GM19372 (cell line): Measurements from ENCODE around the gene USE1.
"Not testable (repeated sequence)": the region's sequence is repeated elsewhere in the genome, so short reads cannot be mapped to it uniquely, and the experiment has no call there.

Experiments
- ATAC-seq: cut with Tn5 transposase; IDR thresholded peaks from one replicate; pipeline ENCODE4 v1.9.1; 2021; ENCODE audit warnings: mild to moderate bottlenecking, low read depth, moderate library complexity; ENCODE audit not compliant: unreplicated experiment

USE1 gene, protein sequence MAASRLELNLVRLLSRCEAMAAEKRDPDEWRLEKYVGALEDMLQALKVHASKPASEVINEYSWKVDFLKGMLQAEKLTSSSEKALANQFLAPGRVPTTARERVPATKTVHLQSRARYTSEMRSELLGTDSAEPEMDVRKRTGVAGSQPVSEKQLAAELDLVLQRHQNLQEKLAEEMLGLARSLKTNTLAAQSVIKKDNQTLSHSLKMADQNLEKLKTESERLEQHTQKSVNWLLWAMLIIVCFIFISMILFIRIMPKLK

DNA sequence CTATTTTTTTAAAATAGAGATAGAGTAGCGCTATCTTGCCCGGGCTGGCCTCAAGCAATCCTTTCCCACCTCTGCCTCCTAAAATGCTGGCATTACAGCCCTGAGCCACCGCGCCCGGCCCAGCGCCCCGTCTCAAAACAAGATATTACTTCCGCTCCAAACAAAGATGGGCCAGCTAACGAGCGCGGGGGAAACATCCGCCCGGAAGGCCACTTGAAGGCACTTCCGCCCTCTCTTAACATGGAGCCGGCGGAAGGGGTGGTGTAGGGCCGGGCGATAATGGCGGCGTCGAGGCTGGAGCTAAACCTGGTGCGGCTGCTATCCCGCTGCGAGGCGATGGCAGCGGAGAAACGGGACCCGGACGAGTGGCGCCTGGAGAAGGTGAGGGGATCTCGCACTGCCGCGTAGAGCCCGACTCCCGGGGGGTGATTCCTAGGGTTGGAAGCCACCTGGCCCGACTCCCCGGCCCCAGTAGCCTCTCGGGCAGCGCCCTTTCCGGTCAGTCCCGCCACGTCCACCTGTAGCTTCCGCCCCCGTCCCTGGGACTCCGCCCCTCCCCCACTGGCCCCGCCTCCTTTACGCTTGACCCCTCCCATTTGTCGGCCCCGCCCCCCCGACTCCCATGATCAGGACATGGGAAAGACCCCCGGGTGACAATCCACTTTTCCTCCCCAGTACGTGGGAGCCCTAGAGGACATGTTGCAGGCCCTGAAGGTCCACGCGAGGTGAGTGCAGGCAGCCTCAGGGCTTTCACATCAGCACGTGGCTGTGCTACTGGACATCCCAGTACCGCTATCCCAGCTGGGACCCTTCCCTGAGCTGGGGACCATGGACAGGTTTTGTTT is at the start of gene USE1:
Gene USE1, plus strand, starts transcription at position 231 of the 845 bp plus-strand sequence. Its CDS starts 49 bp downstream, at position 280.
- ATAC-seq = peak; percentile 94

DNA sequence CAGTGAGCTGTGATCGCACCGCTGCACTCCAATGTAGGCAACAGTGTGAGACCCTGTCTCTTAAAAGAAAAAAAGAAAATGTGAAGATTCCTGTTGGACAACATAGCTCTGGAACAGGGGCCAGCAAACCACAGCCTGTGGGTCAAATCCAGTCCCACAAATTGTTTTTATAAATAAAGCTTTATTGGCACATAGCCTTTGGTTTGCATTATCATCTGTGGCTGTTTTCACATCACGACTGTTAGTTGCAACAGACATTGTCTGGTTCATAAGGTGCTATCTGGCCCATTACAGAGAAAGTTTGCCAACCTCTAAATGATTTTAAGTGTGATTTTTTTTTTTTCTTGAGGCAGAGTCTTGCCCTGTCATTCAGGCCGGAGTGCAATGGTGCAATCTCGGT is 49.4 kb upstream of the USE1 start:
- ATAC-seq = no peak

DNA sequence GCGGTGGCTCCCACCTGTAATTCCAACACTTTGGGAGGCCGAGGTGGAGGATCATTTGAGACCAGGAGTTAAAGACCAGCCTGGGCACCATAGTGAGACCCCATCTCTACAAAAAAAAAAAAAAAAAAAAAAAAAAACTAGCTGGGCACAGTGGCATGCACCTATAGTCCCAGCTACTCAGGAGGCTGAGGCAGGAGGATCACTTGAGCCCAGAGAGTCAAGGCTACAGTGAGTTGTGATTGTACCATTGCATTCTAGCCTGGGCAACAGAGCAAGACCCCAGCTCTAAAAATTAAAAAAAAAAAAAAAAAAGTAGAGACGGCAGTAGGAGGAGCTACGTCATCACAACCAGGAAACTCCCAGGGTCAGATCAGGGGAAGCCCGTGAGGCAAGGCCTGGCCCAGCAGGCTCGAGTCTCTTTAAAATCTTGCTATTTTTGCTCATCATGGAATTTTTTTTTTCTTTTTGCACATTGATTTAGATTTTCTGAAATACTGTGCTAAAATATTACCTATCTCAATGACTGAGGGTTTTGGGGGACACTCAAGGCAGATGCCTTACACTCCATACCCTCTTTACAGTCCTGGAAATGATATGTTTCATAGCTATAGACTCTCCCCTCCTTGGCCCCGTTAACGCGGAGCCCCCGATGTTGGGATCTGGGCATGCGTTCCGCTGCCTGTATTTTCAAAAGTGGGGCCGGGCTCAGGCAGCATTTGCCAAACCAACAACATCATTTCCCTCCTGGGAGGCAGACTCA is 44.4 kb upstream of the USE1 start:
- ATAC-seq = no peak

- no peak for ATAC-seq
Observed at GRCh38 chr19:17171874-17172273, 43.3 kb upstream of the USE1 start.

- no peak for ATAC-seq
Observed at GRCh38 chr19:17172624-17173345, 42.4 kb upstream of the USE1 start.

- no peak for ATAC-seq
Observed at GRCh38 chr19:17178291-17178690, 36.9 kb upstream of the USE1 start.

DNA sequence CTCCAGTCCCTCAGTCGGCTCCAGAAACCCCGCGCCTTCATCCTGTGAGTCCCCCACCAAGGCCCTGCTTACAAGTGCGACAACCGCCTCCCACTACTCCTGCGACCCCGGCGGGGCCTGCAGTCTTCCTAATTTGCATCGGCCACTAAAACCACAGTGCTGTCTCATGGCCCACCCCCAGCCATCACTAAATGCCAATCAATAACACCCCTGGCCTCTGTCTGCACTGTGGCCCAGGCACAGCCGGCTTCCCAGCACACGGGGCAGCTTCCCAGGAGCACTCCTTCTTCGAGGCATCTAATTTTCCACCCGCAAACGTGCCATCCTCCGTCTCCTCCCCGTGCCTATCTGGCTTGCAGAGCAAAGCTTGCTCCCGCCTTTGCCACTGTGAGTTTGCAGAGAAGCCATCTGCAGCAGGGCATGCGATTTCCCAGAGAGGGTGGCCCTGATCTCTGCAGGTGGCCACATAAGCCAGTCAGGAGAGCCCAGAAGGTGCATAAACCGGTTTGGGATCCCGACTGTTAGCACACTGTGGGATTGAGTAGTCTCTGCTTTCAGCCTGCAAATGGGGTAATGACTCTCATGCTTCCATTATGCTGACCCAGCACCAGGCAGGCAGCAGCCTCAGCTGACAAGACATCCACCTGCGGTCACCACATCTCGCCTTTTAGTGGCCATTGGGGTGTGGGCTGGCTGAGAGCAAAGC is 34.0 kb upstream of the USE1 start:
- no peak for ATAC-seq

- ATAC-seq = no peak
Observed at GRCh38 chr19:17183271-17183761, 31.8 kb upstream of the USE1 start.

- ATAC-seq = no peak
Observed at GRCh38 chr19:17183858-17184321, 31.3 kb upstream of the USE1 start.

DNA sequence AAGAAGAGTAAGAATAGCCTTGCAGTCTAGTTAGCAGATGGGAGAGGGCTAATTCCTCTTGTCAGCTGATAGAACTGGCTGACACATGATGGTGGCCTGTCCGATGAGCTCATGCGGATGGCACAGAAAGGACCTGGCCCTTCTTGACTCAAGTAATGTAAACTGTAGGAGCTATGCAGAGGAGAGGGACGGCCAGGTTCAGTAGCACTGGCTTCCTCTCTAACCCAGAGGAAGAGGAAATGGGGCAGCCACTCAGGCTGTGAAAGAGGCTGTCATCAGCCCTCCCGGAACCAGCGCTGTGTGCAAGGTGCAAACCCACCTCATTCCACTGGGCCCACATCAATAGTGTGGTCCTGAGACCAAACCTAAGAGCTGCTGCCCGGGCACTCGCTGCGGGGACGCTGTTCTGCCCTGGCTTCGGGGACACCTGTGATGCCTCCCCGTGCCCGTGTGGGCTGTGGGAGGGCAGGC is 30.8 kb upstream of the USE1 start:
- ATAC-seq = no peak

GRCh38 chr19:17185590-17185989 is 29.6 kb upstream of the USE1 start:
- ATAC-seq = no peak

- ATAC-seq = not testable (repeated sequence)
Observed at GRCh38 chr19:17191736-17192135, 23.4 kb upstream of the USE1 start.

DNA sequence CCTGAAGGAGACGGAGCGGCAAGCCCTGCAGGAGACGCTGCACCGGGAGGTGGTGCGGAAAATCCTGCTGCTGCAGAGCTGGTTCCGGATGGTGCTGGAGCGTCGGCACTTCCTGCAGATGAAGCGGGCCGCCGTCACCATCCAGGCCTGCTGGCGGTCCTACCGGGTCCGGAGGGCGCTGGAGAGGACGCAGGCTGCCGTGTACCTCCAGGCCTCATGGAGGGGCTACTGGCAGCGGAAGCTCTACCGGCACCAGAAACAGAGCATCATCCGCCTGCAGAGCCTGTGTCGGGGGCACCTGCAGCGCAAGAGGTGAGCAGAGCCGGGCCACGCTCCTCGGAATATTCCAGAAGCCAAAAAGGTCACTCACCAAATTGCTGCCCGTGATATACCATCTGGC is 22.4 kb upstream of the USE1 start:
- no peak for ATAC-seq

DNA sequence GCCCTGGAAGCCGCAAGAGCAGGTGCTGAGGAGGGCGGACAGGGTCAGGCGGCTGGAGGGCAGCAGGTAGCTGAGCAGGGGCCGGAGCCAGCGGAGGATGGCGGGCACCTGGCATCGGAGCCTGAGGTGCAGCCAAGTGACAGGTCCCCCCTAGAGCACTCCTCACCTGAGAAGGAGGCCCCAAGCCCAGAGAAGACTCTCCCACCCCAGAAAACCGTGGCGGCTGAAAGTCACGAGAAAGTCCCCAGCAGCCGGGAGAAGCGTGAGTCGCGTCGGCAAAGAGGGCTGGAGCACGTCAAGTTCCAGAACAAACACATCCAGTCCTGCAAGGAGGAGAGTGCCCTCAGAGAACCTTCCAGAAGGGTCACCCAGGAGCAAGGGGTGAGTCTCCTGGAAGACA is 20.5 kb upstream of the USE1 start:
- ATAC-seq = no peak

DNA sequence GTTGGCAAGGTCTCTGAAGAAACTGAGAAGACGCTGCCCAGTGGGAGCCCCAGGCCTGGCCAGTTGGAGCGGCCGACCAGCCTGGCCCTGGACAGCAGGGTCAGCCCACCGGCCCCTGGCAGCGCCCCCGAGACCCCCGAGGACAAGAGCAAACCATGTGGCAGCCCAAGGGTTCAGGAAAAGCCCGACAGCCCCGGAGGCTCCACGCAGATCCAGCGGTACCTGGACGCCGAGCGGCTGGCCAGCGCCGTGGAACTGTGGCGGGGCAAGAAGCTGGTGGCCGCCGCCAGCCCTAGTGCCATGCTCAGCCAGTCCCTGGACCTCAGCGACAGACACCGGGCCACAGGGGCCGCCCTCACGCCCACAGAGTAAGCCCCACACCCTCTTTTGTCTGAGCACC is 20.1 kb upstream of the USE1 start:
- ATAC-seq = no peak

- no peak for ATAC-seq
Observed at GRCh38 chr19:17196610-17197009, 18.5 kb upstream of the USE1 start.

DNA sequence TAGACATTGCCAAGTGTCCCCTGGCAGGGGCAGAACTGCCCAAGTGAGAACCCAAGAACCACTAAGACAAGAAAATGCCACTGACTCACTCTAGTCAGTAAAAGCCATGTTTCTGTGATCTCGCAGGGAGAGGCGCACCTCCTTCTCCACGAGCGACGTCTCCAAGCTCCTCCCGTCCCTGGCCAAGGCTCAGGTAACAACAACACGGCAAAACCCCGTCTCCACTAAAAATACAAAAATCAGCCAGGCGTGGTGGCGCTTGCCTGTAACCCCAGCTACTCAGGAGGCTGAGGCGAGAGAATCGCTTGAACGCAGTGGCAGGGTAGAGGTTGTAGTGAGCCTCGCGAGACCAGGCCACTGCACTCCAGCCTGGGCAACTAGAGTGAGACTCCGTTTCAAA is 17.5 kb upstream of the USE1 start:
- no peak for ATAC-seq

DNA sequence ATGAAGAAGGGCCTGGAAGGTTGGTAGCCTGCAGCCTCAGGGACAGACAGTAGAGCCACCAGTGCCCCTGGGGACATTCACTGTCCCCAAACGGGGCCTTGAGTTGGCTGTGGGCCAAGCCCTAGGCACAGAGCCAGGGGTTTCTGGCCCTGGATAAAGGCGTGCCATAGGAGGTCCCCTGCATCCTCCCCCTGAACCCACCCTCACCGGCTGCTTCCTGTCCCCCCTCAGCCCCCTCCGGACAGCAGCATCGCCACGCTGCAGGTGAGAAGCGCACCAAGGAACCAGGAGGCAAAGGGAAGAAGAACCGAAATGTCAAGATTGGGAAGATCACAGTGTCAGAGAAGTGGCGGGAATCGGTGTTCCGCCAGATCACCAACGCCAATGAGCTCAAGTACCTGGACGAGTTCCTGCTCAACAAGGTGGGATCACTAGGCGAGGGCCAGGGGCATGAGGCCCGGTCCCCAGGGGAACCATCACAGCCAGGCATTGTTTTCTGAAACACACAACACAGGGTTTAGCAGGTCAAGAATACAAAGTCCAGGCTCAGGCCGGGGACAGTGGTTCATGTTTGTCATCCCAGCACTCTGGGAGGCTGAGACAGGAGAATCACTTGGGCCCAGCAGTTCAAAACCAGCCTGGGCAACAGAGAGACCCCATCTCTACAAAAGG is 14.6 kb upstream of the USE1 start:
- no peak for ATAC-seq

GRCh38 chr19:17202249-17202648 is 12.9 kb upstream of the USE1 start:
- no peak for ATAC-seq
